Rectal smooth muscle tissue (tissue), 1 donor: ENCODE data around the gene COIL.

Experiments
- H3K27ac ChIP-seq: one replicate; pipeline ENCODE4 v1.7.0; 2013; ENCODE audit warnings: low read depth, low read length, inconsistent platforms
- H3K27me3 ChIP-seq: one replicate; pipeline ENCODE4 v1.7.0; 2013; ENCODE audit warnings: low read length; ENCODE audit not compliant: control insufficient read depth, insufficient read depth
- H3K36me3 ChIP-seq: one replicate; pipeline ENCODE4 v1.7.0; 2013; ENCODE audit warnings: low read length; ENCODE audit not compliant: control insufficient read depth, insufficient read depth
- H3K4me1 ChIP-seq: one replicate; pipeline ENCODE4 v1.7.0; 2013; ENCODE audit warnings: low read length; ENCODE audit not compliant: control insufficient read depth, insufficient read depth
- H3K4me3 ChIP-seq: one replicate; pipeline ENCODE4 v1.7.0; 2013; ENCODE audit warnings: low read length
- H3K9ac ChIP-seq: one replicate; pipeline ENCODE4 v1.7.0; 2013; ENCODE audit warnings: low read length

COIL gene

GRCh38 chr17:56910509-56911235 is 50.2 kb downstream of the COIL start:
- no peak overlapping the region for H3K27ac ChIP-seq
- peak overlapping the region; percentile 22 for H3K4me3 ChIP-seq
- H3K27me3 ChIP-seq: no peaks in the 10 kb centered on the region
- H3K9ac ChIP-seq: no peak overlapping the region
- peaks cover 8% of the 10 kb centered on the region for H3K36me3 ChIP-seq
- H3K4me1 ChIP-seq: peaks cover 5% of the 10 kb centered on the region

GRCh38 chr17:56909742-56910508 is 50.9 kb downstream of the COIL start:
- Histone ChIP-seq H3K4me1 (peaks cover 3% of the 10 kb centered on the region), H3K27me3 (no peaks in the 10 kb centered on the region), H3K27ac (no peak overlapping the region), H3K36me3 (peaks cover 8% of the 10 kb centered on the region), H3K4me3 (peak overlapping the region; percentile 22), H3K9ac (no peak overlapping the region)

GRCh38 chr17:56908001-56908542 is 52.8 kb downstream of the COIL start:
- no peaks in the 10 kb centered on the region for H3K27me3 ChIP-seq
- no peaks in the 10 kb centered on the region for H3K4me1 ChIP-seq
- no peak overlapping the region for H3K4me3 ChIP-seq
- H3K9ac ChIP-seq: no peak overlapping the region
- peaks cover 21% of the 10 kb centered on the region for H3K36me3 ChIP-seq
- no peak overlapping the region for H3K27ac ChIP-seq

- H3K27me3 ChIP-seq: no peaks in the 10 kb centered on the region
- H3K9ac ChIP-seq: no peak overlapping the region
- peaks cover 52% of the 10 kb centered on the region for H3K36me3 ChIP-seq
- H3K4me1 ChIP-seq: no peaks in the 10 kb centered on the region
- no peak overlapping the region for H3K4me3 ChIP-seq
- no peak overlapping the region for H3K27ac ChIP-seq
Observed at GRCh38 chr17:56903560-56903959, 57.3 kb downstream of the COIL start.

GRCh38 chr17:56902348-56902747 is 58.5 kb downstream of the COIL start:
- Histone ChIP-seq H3K4me3 (no peak overlapping the region), H3K36me3 (peaks cover 58% of the 10 kb centered on the region), H3K4me1 (no peaks in the 10 kb centered on the region), H3K9ac (no peak overlapping the region), H3K27me3 (no peaks in the 10 kb centered on the region), H3K27ac (no peak overlapping the region)

GRCh38 chr17:56899403-56899802 is 61.4 kb downstream of the COIL start:
- H3K9ac ChIP-seq: no peak overlapping the region
- H3K4me1 ChIP-seq: no peaks in the 10 kb centered on the region
- no peak overlapping the region for H3K4me3 ChIP-seq
- peaks cover 55% of the 10 kb centered on the region for H3K36me3 ChIP-seq
- H3K27ac ChIP-seq: no peak overlapping the region
- H3K27me3 ChIP-seq: no peaks in the 10 kb centered on the region

GRCh38 chr17:56898874-56899273 is 62.0 kb downstream of the COIL start:
- Histone ChIP-seq H3K4me3 (no peak overlapping the region), H3K36me3 (peaks cover 50% of the 10 kb centered on the region)

GRCh38 chr17:56897646-56898424 is 63.0 kb downstream of the COIL start:
- H3K36me3 ChIP-seq: peaks cover 53% of the 10 kb centered on the region
- H3K9ac ChIP-seq: no peak overlapping the region
- no peak overlapping the region for H3K27ac ChIP-seq
- H3K4me1 ChIP-seq: no peaks in the 10 kb centered on the region
- H3K4me3 ChIP-seq: no peak overlapping the region
- no peaks in the 10 kb centered on the region for H3K27me3 ChIP-seq

More at GRCh38 chr17:56898874-56899273, 62.0 kb downstream of the COIL start:
- no peak overlapping the region for H3K27ac ChIP-seq
- H3K9ac ChIP-seq: no peak overlapping the region
- H3K27me3 ChIP-seq: no peaks in the 10 kb centered on the region
- no peaks in the 10 kb centered on the region for H3K4me1 ChIP-seq

- no peak overlapping the region for H3K4me3 ChIP-seq
- no peak overlapping the region for H3K9ac ChIP-seq
- H3K4me1 ChIP-seq: no peaks in the 10 kb centered on the region
- peaks cover 51% of the 10 kb centered on the region for H3K36me3 ChIP-seq
- H3K27ac ChIP-seq: no peak overlapping the region
- no peaks in the 10 kb centered on the region for H3K27me3 ChIP-seq
Observed at GRCh38 chr17:56896968-56897359, 63.9 kb downstream of the COIL start.

- H3K27ac ChIP-seq: no peak overlapping the region
- no peak overlapping the region for H3K4me3 ChIP-seq
- no peaks in the 10 kb centered on the region for H3K27me3 ChIP-seq
- no peaks in the 10 kb centered on the region for H3K4me1 ChIP-seq
- no peak overlapping the region for H3K9ac ChIP-seq
- peaks cover 51% of the 10 kb centered on the region for H3K36me3 ChIP-seq
Observed at GRCh38 chr17:56896217-56896967, 64.5 kb downstream of the COIL start.

GRCh38 chr17:56894859-56895455 is 65.9 kb downstream of the COIL start:
- H3K36me3 ChIP-seq: peaks cover 46% of the 10 kb centered on the region
- H3K4me1 ChIP-seq: no peaks in the 10 kb centered on the region
- no peaks in the 10 kb centered on the region for H3K27me3 ChIP-seq
- no peak overlapping the region for H3K27ac ChIP-seq
- H3K4me3 ChIP-seq: no peak overlapping the region
- no peak overlapping the region for H3K9ac ChIP-seq
